HAP-1 (cell line): ENCODE data around the gene TAF4.
"Not testable (repeated sequence)": the region's sequence is repeated elsewhere in the genome, so short reads cannot be mapped to it uniquely, and the experiment has no call there.

ENCODE experiments used
- DNase-seq, 2 experiments: peaks; one replicate each; pipeline ENCODE4 v3.0.0-alpha.2; 2016 to 2020; ENCODE audit warnings: low spot score in 2 of 2
- H3K27me3 ChIP-seq: fragments of 250-450 bp; sonication (Bioruptor Pico); 2 replicates; pipeline ENCODE4 v1.5.1; 2020; ENCODE audit warnings: low read depth, mild to moderate bottlenecking, moderate library complexity
- H3K36me3 ChIP-seq: fragments of 250-450 bp; sonication (Bioruptor Pico); replicated peaks from 2 replicates; pipeline ENCODE4 v1.5.1; 2020; ENCODE audit warnings: mild to moderate bottlenecking
- H3K4me1 ChIP-seq: fragments of 250-450 bp; sonication (Bioruptor Pico); 2 replicates; pipeline ENCODE4 v1.5.1; 2020; ENCODE audit warnings: mild to moderate bottlenecking
- H3K4me3 ChIP-seq: fragments of 250-450 bp; sonication (Bioruptor Pico); 2 replicates; pipeline ENCODE4 v1.5.1; 2020; ENCODE audit warnings: mild to moderate bottlenecking, moderate library complexity
- H3K9me3 ChIP-seq: fragments of 250-450 bp; sonication (Bioruptor Pico); 2 replicates; pipeline ENCODE4 v1.5.1; 2020; ENCODE audit warnings: mild to moderate bottlenecking, moderate library complexity
- in situ Hi-C: fragments of 300-500 bp; cut with MboI; formaldehyde crosslinking; loops from 3 replicates; pipeline ENCODE4 v1.14.3; 2020; ENCODE audit warnings: low sequenced_read_pairs, inconsistent platforms, mixed read lengths

Gene TAF4

DNA sequence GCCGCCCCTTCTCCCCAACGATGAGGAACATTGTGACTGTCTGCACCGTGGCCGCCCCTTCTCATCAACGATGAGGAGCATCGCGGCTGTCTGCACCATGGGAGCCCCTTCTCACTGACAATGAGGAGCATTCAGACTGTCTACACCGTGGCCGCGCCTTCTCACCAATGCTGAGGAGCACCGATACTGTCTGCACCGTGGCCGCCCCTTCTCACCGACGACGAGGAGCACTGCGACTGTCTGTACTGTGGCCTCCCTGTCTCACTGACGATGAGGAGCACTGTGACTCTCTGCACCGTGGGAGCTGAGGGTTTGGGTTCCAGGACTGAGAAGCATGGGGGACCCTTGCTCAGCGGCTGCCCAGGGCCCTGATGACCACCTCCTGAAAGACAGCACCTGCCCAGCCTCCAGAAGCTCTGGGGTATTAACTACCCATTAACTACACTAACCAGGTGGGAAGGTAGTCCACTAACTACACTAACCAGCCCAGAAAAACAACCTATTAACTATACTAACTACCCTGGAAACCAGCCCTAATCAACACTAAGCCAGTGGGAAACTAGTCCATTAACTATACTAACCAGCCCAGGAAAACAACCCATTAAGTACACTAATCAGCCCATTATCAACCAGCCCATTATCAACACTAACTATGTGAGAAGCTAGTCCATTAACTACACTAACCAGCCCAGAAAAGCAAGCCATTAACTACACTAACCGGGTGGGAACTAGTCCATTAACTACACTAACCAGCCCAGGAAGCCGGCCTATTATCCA, 116.9 kb downstream of the TAF4 start:
- no peaks in the 10 kb centered on the region for H3K4me1 ChIP-seq
- no peak overlapping the region for H3K4me3 ChIP-seq
- H3K27me3 ChIP-seq: no peaks in the 10 kb centered on the region
- DNase-seq: peak in 1 of 2 experiments; percentile 4
- no peaks in the 10 kb centered on the region for H3K36me3 ChIP-seq
- in situ Hi-C loops: no loop called here
- H3K9me3 ChIP-seq: no peaks in the 10 kb centered on the region

DNA sequence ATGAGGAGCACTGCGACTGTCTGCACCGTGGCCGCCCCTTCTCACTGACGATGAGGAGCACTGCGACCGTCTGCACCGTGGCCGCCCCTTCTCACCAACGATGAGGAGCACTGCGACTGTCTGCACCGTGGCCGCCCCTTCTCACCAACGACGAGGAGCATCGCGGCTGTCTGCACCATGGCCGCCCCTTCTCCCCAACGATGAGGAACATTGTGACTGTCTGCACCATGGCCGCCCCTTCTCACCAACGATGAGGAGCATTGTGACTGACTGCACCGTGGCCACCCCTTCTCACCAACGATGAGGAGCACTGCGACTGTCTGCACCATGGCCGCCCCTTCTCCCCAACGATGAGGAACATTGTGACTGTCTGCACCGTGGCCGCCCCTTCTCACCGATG, 117.6 kb downstream of the TAF4 start:
- in situ Hi-C loops, H3K9me3 ChIP-seq, H3K36me3 ChIP-seq, H3K4me1 ChIP-seq, H3K4me3 ChIP-seq, DNase-seq, H3K27me3 ChIP-seq: not testable (repeated sequence)

DNA sequence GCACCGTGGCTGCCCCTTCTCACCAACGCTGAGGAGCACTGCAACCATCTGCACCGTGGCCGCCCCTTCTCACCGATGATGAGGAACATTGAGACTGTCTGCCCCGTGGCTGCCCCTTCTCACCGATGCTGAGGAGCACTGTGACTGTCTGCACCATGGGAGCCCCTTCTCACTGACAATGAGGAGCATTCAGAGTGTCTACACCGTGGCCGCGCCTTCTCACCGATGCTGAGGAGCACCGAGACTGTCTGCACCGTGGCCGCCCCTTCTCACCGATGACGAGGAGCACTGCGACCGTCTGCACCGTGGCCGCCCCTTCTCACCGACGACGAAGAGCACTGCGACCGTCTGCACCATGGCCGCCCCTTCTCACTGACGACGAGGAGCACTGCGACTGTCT, 120.2 kb downstream of the TAF4 start:
- DNase-seq, H3K4me1 ChIP-seq, H3K9me3 ChIP-seq, H3K36me3 ChIP-seq, H3K4me3 ChIP-seq, H3K27me3 ChIP-seq, in situ Hi-C loops: not testable (repeated sequence)

DNA sequence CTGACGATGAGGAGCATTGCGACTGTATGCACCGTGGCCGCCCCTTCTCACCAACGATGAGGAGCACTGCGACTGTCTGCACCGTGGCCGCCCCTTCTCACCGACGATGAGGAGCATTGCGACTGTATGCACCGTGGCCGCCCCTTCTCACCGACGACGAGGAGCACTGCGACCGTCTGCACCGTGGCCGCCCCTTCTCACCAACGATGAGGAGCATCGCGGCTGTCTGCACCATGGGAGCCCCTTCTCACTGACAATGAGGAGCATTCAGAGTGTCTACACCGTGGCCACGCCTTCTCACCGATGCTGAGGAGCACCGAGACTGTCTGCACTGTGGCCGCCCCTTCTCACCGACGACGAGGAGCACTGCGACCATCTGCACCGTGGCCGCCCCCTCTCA, 120.7 kb downstream of the TAF4 start:
- DNase-seq, H3K4me3 ChIP-seq, in situ Hi-C loops, H3K36me3 ChIP-seq, H3K4me1 ChIP-seq, H3K27me3 ChIP-seq, H3K9me3 ChIP-seq: not testable (repeated sequence)

DNA sequence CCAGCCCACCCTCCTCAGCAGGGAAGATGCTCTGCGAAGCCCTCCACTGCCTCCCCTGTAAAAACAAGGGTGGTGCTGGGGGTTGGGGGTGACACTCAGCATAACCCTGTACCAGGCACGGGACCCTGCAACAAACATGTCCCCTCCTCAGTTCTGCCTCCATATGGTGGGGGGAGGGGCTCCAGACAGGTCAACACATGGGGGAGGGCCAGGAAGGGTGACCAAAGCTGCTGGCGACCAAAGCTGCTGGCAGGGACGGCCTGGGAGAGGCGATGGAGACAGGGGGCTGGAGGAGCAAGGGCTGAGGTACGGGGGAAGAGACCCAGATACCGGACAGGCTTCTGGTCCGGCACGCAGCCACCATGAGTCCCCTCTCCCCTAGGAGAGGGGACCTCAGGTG, 123.2 kb downstream of the TAF4 start:
- in situ Hi-C loops: no loop called here
- Histone ChIP-seq H3K4me3 (no peak overlapping the region), H3K36me3 (no peaks in the 10 kb centered on the region)

DNA sequence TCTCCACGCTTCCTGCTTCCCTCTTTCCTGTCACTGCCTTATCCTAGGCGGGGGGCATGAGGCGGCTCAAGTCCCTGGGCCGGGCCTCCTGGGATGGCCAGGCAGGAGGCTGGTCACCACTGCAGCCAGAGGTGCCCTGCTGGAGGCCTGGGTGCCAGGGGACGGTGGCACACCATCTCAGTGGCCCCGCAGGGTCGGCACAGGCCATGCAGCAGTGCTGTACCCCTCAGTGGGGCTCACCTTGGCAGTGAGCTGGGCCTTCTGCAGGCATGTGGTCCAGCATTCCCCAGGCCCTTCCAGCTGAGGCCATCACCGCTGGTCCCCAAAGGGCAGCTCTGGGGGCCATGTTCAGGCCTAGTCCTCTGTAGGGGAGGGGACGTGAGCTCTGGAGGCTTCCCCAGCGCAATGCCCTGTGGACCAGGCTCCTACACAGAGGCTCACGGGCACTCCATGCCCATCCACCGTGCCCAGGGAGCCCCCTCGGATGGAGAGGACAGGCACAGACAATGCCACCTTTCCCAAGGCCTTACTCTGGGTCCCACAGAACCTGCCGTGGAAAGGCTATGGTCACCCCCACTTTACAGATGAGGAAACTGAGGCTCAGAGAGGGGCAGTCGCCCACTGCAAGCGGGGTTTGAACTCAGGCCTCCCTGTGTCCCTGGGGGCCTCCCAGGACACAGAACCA, 123.8 kb downstream of the TAF4 start:
- H3K9me3 ChIP-seq: no peaks in the 10 kb centered on the region
- DNase-seq: no peak
- no peak overlapping the region for H3K4me3 ChIP-seq
- in situ Hi-C loops: no loop called here
- H3K4me1 ChIP-seq: no peaks in the 10 kb centered on the region
- no peaks in the 10 kb centered on the region for H3K36me3 ChIP-seq
- H3K27me3 ChIP-seq: no peaks in the 10 kb centered on the region

More for the DNA sequence above, 123.2 kb downstream of the TAF4 start:
- no peaks in the 10 kb centered on the region for H3K9me3 ChIP-seq
- H3K27me3 ChIP-seq: no peaks in the 10 kb centered on the region
- H3K4me1 ChIP-seq: no peaks in the 10 kb centered on the region
- peak in 1 of 2 experiments; percentile 6 for DNase-seq

DNA sequence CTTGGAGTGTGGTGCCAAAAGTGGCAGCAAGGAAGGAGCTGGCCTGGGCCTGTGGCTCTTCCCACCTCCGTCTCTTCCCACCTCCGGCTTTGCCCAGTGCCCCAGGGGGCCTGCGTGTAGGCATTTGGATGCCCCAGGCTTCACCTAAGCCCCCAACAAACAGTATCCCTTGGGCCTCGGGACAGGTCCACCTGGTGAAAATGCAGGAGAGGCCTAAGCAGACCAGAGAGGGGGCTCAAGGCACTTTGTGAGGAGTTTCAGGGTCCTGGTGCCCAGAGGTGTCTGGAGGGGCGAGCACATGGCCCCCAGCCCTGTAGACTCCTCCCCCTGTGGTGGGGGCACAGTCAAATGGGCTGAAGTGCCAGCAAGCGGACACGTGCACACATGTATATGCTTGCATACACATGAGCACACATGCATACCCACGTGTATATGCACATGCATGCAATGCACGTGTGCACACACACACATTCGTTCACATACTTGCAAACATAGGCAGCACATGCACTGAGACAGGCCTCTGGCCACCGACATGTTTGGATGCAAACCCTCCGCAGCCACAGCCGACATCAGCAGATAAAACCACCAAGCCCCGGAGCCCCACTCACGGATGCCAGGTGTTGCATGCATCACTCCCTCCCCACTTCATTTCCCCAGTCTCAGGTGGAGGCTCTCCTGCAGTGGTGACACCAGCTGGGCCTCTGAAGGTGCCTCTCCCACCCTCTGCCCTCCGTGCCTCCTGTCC, 124.5 kb downstream of the TAF4 start:
- Histone ChIP-seq H3K27me3 (no peaks in the 10 kb centered on the region), H3K36me3 (no peaks in the 10 kb centered on the region), H3K4me3 (no peak overlapping the region), H3K4me1 (no peaks in the 10 kb centered on the region), H3K9me3 (no peaks in the 10 kb centered on the region)
- in situ Hi-C loops: no loop called here
- peak in 1 of 2 experiments; percentile 4 for DNase-seq

DNA sequence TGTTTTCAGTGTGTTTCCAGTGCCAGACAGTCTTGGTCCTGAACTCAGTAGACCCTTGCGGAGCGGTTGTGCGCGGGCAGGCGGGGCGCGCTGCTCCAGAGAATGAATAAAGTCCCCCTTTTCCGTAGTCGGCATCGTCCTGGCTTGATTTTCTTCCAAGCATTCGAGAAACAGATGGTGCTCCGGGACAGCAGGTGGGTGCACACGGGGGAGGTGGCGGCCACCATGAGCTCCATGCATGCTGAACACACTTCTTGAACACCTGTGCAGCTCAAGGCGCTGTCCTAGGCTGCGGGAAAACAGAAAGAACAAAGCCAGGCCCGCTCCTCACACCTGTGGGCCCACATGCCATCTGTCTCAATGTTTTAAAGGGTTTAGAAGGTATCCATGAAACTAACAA, 125.2 kb downstream of the TAF4 start:
- H3K36me3 ChIP-seq: no peaks in the 10 kb centered on the region
- no peaks in the 10 kb centered on the region for H3K9me3 ChIP-seq
- DNase-seq: peak in 1 of 2 experiments; percentile 1
- in situ Hi-C loops: no loop called here
- H3K4me1 ChIP-seq: no peaks in the 10 kb centered on the region
- no peak overlapping the region for H3K4me3 ChIP-seq
- H3K27me3 ChIP-seq: no peaks in the 10 kb centered on the region

DNA sequence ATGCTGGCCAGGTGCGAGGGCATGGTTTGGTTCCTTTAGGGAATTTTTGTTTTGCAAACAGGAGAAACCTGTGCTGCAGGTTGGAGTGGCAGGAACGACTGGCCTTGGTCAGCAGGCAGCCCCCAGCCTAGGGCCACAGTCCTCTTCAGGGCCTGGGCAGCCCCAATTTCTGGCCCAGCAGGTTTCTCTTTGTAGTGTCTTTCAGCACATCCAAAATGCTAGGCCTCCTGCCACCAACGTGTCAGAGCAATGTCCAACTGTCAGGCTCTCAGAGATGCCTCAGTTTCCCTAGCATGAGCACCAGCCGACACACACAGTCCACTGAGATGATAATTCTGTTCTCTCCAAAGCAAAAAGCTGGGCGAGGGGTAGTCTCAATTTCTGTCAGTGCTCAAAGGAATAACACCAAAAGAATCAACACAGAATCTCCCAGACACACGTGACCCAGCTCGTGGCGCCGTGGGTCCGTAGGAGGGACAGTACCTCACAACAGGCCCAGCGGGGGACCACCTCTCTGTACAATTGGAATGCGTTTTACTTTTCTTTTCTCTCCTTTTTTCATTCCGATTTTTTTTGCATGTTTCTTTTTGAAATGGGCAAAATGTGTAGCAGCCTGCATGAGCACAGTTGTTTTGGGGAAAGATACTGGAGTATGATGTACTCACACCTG, 125.9 kb downstream of the TAF4 start:
- in situ Hi-C loops: no loop called here
- Histone ChIP-seq H3K27me3 (no peaks in the 10 kb centered on the region), H3K9me3 (no peaks in the 10 kb centered on the region), H3K36me3 (no peaks in the 10 kb centered on the region), H3K4me3 (no peak overlapping the region), H3K4me1 (no peaks in the 10 kb centered on the region)
- peak in 1 of 2 experiments; percentile 1 for DNase-seq

DNA sequence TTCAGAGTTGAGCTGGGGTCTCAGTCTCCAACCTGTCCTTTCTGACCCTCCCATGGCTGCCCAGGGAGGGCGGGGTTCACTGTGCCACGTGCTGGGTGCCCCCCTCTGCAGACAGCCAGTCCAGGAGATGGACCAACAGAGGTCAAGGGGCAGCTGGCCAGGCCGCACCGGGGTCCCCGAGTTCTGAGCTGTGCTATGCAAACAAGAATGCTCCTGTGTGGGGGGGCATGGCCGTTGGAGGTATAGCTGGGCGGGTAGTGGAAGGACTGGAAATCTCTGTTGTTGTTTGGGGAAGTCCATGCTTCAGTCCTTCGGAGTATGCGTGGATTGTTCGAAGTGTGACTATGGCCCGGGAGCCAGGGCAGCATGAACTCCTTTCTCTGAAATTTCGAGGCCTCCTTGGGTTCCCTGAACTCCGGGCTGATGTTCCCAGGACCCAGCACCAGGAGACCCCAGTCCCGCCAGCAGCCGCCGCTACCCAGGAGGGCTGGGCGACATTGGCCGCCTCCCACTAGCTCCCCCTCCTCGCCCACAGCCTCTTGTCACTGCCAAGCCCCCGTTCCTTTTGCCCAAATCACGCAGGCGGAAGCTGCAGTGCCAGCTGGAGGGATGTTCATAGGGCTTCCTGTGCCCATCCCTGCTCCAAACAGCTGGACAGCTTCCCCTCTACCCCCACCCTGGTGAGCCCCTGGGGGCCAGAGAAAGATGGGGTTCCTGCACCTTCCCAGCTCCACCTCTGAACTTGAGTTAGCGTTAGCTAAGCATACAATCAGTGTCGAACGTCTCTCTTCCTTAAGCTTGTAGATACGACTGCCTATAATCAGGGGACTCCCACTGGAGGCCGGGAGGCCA, 126.6 kb downstream of the TAF4 start:
- Histone ChIP-seq H3K27me3 (no peaks in the 10 kb centered on the region), H3K4me1 (no peaks in the 10 kb centered on the region), H3K4me3 (no peak overlapping the region), H3K9me3 (no peaks in the 10 kb centered on the region), H3K36me3 (no peaks in the 10 kb centered on the region)
- in situ Hi-C loops: no loop called here
- DNase-seq: peak in 1 of 2 experiments; percentile 3

DNA sequence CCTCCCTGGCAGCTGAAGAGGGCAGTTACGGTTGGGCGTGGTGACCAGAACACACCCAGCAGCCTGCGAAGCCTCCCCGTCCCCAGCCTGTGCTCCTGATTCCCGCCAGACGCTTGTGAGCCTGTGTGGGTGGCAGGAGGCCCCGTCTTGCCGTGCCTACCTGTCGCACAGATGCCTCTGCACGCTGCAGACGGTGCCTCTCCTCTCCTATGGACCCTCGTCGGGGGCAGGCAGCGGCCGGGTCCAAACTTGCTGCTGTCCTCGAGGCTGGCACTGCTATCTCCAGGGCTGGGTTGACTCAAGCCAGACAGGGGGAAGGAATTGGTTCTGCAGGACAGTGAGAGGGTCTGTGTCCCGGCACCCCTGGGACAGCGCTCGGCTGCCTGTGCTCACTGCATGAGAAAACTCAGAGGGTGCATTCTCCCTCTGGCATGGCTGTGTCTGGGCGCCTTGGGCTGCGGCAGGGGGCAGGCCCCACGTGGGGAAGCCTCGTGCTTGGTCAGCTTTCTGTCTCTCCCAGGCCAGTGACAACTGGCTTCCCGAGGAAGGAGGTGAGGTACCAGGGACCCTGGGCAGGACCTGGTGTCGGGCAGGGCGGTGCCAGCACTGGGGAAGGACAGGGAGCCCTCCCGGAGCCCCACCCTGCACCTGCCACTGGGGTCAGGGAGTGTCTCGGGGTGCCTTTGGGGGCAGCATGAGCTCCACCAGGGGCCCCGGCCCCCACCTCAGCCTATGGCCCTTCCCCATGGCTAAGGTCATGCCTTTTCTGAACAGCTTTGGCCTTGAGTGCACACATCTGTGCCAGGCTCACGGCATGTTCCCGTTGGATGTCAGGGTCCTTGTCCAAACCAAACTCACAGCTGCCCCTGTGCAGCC, 127.5 kb downstream of the TAF4 start:
- H3K4me1 ChIP-seq: no peaks in the 10 kb centered on the region
- H3K36me3 ChIP-seq: no peaks in the 10 kb centered on the region
- no peak for DNase-seq
- H3K9me3 ChIP-seq: no peaks in the 10 kb centered on the region
- no peak overlapping the region for H3K4me3 ChIP-seq
- in situ Hi-C loops: no loop called here
- no peaks in the 10 kb centered on the region for H3K27me3 ChIP-seq

DNA sequence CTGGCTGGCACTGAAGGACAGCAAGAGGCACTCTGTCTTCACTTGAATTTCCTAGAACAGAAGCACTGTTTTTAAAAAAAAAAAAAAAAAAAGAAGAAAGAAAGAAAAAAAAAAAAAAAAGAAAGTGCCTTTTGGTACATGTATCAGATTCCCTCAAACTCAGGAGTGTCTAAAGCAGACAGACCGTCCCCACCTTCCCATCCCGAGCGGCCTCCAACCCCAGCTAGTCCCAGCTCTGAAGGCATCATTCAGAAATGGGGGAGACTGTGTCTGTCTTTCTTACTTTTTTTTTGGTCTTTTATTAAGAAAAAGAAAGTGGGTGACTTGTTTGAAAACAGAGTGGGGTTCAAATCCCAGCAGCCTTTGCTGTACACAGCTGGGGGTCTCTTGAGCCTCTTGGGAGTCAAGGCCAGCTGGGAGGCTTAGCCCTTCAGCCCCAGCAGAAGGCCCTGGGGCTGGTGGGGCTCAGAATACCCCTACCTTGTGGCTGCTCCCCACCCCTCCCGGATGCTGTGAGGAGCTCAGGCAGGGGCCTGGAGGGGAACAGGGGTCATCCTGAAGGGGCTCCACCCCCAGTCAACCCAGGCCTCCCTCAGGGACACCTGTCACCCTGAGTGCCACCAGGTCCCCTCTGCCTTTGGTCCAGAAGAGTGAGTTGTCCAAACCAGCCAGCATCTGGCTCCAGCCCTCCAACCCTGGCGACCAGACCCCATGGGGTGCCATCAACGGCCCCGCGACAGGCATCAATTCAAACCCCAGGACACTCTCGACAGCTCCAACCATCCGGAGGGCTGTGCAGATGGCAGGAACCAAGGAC, 128.3 kb downstream of the TAF4 start:
- DNase-seq: no peak
- Histone ChIP-seq H3K4me1 (no peaks in the 10 kb centered on the region), H3K36me3 (no peaks in the 10 kb centered on the region), H3K27me3 (no peaks in the 10 kb centered on the region), H3K4me3 (no peak overlapping the region), H3K9me3 (no peaks in the 10 kb centered on the region)
- in situ Hi-C loops: no loop called here
